ENCODE measurements around the gene CAMK4.

DNA sequence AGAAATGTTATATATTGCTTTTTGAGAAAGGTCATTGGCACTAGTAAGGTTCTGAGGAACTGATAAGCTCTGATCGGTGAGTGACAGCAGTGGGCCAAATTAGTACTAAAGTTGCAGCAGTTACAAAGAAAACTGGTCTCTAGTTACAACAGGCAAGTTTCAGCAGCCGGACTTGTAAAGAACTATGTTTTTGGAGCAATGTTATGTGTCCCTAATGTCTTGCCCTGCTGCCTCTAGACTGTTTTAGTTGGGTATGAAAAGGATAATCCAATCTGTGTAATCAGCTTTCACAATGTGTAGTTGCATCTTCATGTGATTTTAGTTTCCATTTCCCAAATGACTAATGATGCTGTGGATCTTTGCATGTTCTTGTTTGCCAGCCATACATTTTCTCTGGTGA lies 113.5 kb downstream of the CAMK4 start:
- TF ChIP-seq, protein P1, sequence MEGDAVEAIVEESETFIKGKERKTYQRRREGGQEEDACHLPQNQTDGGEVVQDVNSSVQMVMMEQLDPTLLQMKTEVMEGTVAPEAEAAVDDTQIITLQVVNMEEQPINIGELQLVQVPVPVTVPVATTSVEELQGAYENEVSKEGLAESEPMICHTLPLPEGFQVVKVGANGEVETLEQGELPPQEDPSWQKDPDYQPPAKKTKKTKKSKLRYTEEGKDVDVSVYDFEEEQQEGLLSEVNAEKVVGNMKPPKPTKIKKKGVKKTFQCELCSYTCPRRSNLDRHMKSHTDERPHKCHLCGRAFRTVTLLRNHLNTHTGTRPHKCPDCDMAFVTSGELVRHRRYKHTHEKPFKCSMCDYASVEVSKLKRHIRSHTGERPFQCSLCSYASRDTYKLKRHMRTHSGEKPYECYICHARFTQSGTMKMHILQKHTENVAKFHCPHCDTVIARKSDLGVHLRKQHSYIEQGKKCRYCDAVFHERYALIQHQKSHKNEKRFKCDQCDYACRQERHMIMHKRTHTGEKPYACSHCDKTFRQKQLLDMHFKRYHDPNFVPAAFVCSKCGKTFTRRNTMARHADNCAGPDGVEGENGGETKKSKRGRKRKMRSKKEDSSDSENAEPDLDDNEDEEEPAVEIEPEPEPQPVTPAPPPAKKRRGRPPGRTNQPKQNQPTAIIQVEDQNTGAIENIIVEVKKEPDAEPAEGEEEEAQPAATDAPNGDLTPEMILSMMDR (IDR thresholded peaks at IDR 0.05), result no peak
- no peak for TF ChIP-seq POLR2A (IDR thresholded peaks at IDR 0.05)
